ENCODE data around the gene CHSY1.

- TF ChIP-seq CTCF (IDR thresholded peaks at IDR 0.05) (no peak), EZH2 (IDR thresholded peaks at IDR 0.05) (no peak), EZH2phosphoT487 (IDR thresholded peaks at IDR 0.05) (peak; percentile 72)
Measured at GRCh38 chr15:101242999-101243336, 8.9 kb downstream of the CHSY1 start.

All from neural progenitor cell (in vitro differentiated cells).